ENCODE results near the gene ALG14.

DNA sequence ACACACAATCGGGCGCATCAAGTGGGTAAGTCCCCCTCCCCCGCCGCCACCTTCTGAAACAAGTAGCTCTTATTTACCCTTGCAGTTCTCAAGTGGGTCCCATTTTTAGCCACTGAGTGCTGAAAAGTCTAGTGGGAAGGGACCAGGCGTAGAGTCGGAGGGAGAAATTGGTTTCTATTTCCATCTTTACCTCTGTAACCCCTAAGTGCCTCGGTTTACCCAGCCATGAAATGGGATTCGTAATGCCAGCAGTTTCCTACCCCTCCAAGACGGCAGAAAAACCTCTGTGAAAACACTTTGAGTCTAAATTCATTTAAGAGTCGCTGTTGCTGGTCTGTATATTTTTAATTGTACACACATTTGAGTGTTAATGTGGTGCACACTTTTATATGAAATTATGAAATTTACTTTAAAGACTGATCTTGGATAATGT lies 45.3 kb upstream of the ALG14 start:
- TF ChIP-seq CTCF (IDR thresholded peaks at IDR 0.05; ENCODE audit: low read length) (no peak), EZH2 (IDR thresholded peaks at IDR 0.05; ENCODE audit: borderline replicate concordance, low read length) (no peak)

All from OCI-LY1 (cell line).